Skeletal muscle tissue (tissue), 4 donors: ENCODE results near the gene ITPR1. TPM values are rescaled to one million over a fixed set of nuclear protein-coding genes. Genes with fewer than 3 reads are reported as not detected.
"Not testable (repeated sequence)": the region's sequence is repeated elsewhere in the genome, so short reads cannot be mapped to it uniquely, and the experiment has no call there.

ENCODE experiments used
- H3K27ac ChIP-seq: one replicate; pipeline ENCODE4 v1.7.0; 2013; ENCODE audit warnings: mild to moderate bottlenecking, low read depth, low read length, inconsistent platforms
- H3K27me3 ChIP-seq, 3 donors: one replicate each; pipeline ENCODE4 v1.7.0; 2013; ENCODE audit warnings: low read length in 3 of 3; ENCODE audit not compliant: control insufficient read depth in 3 of 3, insufficient read depth in 3 of 3
- H3K36me3 ChIP-seq, 3 donors: one replicate each; pipeline ENCODE4 v1.7.0; 2013; ENCODE audit warnings: low read length in 3 of 3; ENCODE audit not compliant: control insufficient read depth in 3 of 3, insufficient read depth in 3 of 3
- H3K4me1 ChIP-seq, 3 donors: one replicate each; pipeline ENCODE4 v1.7.0; 2013; ENCODE audit warnings: low read length in 3 of 3, mild to moderate bottlenecking in 3 of 3; ENCODE audit not compliant: control insufficient read depth in 3 of 3, insufficient read depth in 3 of 3
- H3K4me3 ChIP-seq, 3 donors: one replicate each; pipeline ENCODE4 v1.7.0; 2013; ENCODE audit warnings: low read length in 3 of 3
- H3K9ac ChIP-seq, 3 donors: one replicate each; pipeline ENCODE4 v1.7.0; 2013; ENCODE audit warnings: low read length in 3 of 3, mild to moderate bottlenecking in 3 of 3, moderate library complexity in 2 of 3, low read depth in 1 of 3
- H3K9me3 ChIP-seq, 3 donors: one replicate each; pipeline ENCODE4 v1.7.0; 2013; ENCODE audit warnings: low read length in 3 of 3; ENCODE audit not compliant: control insufficient read depth in 3 of 3
- total RNA-seq: library from RNA; depleted of rRNA; stranded (reverse); fragments of >200 nt; gene quantifications from one replicate; pipeline ENCODE4 v1.2.3, GENCODE V29; 2014
- donor health status: Osteomylitis.

Gene ITPR1
- total RNA-seq, 1 donor from 2014 or later, result 55.8 TPM

GRCh38 chr3:4756057-4756775, 263.1 kb downstream of the ITPR1 start:
- H3K27me3 ChIP-seq, result no peaks in the 10 kb centered on the region
- H3K27ac ChIP-seq, result no peak overlapping the region
- H3K36me3 ChIP-seq, result no peaks in the 10 kb centered on the region
- no peaks in the 10 kb centered on the region for H3K9me3 ChIP-seq
- peaks cover 14 to 21% (median 15%) of the 10 kb centered on the region in 3 donors for H3K4me1 ChIP-seq
- H3K4me3 ChIP-seq, result no peak overlapping the region
- H3K9ac ChIP-seq, result no peak overlapping the region

DNA sequence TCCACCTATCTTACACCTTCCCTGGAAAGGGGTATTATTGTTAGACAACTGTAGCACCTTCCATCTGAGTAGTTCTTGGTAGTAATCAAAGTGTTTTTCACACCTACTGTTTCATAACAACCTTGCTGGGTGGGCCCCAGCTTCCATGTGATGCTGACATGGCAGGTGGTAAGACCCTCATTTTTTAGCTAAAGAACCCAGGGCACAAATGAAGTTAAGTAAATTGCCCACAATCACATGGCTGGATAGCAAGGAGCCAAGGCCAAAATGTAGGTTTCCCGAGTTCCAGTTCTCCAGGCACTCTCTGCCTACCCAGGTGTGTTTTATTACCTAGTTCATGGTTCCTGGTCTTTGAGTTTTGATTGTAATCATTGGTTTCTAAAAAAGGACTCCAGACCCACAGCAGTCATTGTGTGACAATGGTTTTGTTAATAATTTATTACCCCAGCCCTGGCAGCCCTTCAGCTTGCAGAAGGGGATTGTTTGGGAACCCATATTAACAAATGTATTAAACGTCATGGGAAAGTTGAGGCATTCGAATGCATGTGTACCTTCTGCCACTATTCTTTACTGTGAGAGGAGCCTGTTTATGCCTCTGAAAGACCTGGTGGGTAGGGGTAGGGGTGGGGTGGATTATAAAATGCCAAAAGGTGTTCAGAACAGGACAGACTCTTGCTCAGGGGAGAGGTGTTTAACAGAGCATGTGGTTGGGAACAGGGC, 263.9 kb downstream of the ITPR1 start:
- no peak overlapping the region for H3K27ac ChIP-seq

DNA sequence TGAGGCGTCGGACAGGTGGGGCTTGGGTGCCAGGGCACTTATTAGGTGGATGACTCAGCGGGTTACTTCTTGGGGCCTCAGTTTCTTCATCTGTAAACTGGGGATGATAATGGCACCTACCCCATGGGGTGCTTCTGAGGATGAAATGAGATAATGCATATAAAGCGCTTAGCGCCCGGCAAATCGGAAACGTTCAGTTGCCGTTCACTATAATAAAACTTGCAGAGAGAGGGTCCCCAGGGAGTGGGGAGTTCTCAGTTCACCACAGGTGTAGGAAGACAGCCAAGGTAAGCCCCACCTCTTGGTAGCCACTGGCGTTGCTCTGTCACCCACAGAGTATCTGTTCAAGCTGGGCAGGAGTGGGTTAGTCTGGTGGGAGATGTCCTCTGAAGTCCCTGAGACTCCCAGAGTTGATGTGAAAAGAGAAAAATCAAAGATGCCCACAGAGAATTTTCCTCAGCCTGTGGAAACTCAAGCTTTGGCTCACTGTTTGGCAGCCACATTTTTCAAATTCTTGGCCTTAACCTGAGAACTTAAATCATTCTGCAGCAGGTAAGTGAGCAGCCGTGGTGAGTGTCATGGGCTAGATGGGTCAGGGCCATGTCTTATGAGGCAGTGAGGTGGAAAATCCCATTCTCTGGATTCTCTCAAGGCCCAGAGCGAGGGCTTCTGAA, 264.6 kb downstream of the ITPR1 start:
- no peaks in the 10 kb centered on the region for H3K27me3 ChIP-seq
- no peaks in the 10 kb centered on the region for H3K36me3 ChIP-seq
- H3K4me1 ChIP-seq, result peaks cover 2 to 10% (median 9%) of the 10 kb centered on the region in 3 donors
- H3K27ac ChIP-seq, result no peak overlapping the region
- no peaks in the 10 kb centered on the region for H3K9me3 ChIP-seq
- H3K9ac ChIP-seq, result no peak overlapping the region
- no peak overlapping the region for H3K4me3 ChIP-seq

More for the DNA sequence above, 263.9 kb downstream of the ITPR1 start:
- Histone ChIP-seq H3K27me3 (no peaks in the 10 kb centered on the region), H3K9ac (no peak overlapping the region), H3K36me3 (no peaks in the 10 kb centered on the region), H3K4me3 (no peak overlapping the region), H3K4me1 (peaks cover 6 to 15% (median 9%) of the 10 kb centered on the region in 3 donors), H3K9me3 (no peaks in the 10 kb centered on the region)

DNA sequence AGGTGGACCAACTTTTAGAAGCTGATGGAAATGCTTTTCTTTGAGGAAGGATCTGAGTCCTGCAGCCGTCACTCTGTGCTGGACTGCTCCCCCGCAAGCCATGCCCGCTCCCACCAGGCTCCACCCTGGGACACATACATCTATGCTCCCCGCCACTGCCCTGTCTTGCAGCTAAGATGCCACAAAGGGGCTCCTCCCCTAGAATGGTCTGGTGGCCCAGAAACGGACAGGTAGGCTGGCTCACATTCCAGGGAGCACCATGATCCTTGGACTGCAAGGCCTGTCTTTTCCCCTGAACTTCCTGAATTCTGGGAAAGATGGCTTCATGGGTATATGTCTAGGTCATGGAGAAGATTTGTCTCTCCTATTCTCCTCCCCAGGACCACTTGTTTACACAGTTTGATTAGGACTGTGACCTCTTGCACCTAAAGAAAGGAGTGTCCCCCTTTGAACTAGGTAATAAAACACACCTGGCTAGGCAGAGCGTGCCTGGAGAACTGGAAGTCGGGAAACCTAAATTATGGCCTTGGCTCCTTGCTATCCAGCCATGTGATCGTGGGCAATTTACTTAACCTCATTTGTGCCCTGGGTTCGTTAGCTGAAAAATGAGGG, 265.2 kb downstream of the ITPR1 start:
- Histone ChIP-seq H3K4me1 (peaks cover 2 to 10% (median 9%) of the 10 kb centered on the region in 3 donors), H3K36me3 (no peaks in the 10 kb centered on the region), H3K9me3 (no peaks in the 10 kb centered on the region), H3K27ac (no peak overlapping the region), H3K27me3 (no peaks in the 10 kb centered on the region), H3K9ac (no peak overlapping the region), H3K4me3 (no peak overlapping the region)

DNA sequence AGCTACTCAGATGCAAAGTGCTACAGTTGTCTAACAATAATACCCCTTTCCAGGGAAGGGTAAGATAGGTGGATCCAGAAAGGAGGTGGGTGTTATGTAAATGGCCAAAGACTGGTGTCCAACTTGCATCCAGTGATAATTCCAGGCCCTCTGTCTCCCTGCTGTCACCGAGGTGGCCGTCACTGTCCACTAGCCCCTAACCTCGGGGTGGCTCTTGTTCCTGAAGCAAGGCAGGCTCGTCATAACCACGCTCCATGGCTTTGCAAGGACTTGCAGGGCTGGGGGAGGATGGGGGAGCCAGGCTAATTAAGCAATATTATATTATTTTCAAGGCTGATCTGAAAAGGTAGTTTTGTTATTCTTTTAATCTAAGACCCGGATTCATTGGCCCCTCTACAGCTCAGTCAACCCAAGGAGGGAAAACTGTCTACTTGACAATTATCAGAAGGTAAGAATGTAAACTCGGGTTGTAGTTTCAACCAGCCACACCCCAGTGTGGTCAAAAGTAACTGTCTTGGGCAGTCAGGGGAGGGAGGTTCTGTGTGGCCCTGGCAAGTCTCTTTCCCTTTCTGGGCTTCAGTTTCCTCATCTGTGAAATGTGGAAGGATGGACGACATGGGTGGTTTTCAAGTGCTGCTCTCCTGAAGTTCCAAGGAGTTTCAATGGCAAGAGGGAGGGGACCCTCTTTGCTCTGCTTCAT, 266.0 kb downstream of the ITPR1 start:
- peaks cover under 1 to 10% (median 9%) of the 10 kb centered on the region in 3 donors for H3K4me1 ChIP-seq
- H3K4me3 ChIP-seq, result no peak overlapping the region
- no peaks in the 10 kb centered on the region for H3K9me3 ChIP-seq
- no peaks in the 10 kb centered on the region for H3K36me3 ChIP-seq
- no peak overlapping the region for H3K9ac ChIP-seq
- H3K27me3 ChIP-seq, result no peaks in the 10 kb centered on the region
- no peak overlapping the region for H3K27ac ChIP-seq

GRCh38 chr3:4759689-4760312, 266.7 kb downstream of the ITPR1 start:
- no peaks in the 10 kb centered on the region for H3K9me3 ChIP-seq
- no peaks in the 10 kb centered on the region for H3K27me3 ChIP-seq
- no peak overlapping the region for H3K27ac ChIP-seq
- no peak overlapping the region for H3K4me3 ChIP-seq
- no peaks in the 10 kb centered on the region for H3K36me3 ChIP-seq
- no peak overlapping the region for H3K9ac ChIP-seq
- peaks cover 0 to 9% (median 6%) of the 10 kb centered on the region in 3 donors for H3K4me1 ChIP-seq

DNA sequence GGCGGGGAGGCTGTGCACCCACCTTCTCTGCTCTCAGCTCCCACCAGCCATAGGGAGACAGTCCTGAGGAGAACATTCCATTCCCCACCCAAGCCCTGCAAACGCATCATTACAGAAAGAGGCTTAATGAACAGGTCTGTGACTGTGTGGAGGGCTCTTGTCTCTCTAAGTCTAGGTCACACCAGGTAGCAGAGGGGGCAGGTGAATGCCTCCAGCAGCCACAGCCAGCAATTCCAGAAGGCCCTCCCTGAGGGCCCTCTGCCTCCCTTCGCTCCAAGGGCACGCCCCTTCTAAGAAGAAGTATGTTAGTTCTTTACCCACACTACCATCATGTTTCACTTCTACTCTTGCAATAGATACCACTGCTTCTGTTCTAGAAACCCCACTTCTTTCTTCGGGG, 268.6 kb downstream of the ITPR1 start:
- no peaks in the 10 kb centered on the region for H3K27me3 ChIP-seq
- H3K9ac ChIP-seq, result no peak overlapping the region
- H3K4me1 ChIP-seq, result peaks cover 0 to 9% (median 6%) of the 10 kb centered on the region in 3 donors
- H3K36me3 ChIP-seq, result no peaks in the 10 kb centered on the region
- H3K27ac ChIP-seq, result no peak overlapping the region
- H3K9me3 ChIP-seq, result no peaks in the 10 kb centered on the region
- H3K4me3 ChIP-seq, result no peak overlapping the region

- not testable (repeated sequence) for H3K27me3 ChIP-seq, H3K9me3 ChIP-seq, H3K4me1 ChIP-seq, H3K36me3 ChIP-seq, H3K9ac ChIP-seq, H3K27ac ChIP-seq, H3K4me3 ChIP-seq
Measured at GRCh38 chr3:4762481-4763230, 269.5 kb downstream of the ITPR1 start.
